HG03196 (cell line): ENCODE data around the gene XRN2.
"Not testable (repeated sequence)": the region's sequence is repeated elsewhere in the genome, so short reads cannot be mapped to it uniquely, and the experiment has no call there.

Experiments used
- ATAC-seq: cut with Tn5 transposase; IDR thresholded peaks from one replicate; pipeline ENCODE4 v1.9.1; 2021; ENCODE audit not compliant: unreplicated experiment

The XRN2 gene

GRCh38 chr20:21419147-21419546 lies 116.0 kb downstream of the XRN2 start:
- not testable (repeated sequence) for ATAC-seq

DNA sequence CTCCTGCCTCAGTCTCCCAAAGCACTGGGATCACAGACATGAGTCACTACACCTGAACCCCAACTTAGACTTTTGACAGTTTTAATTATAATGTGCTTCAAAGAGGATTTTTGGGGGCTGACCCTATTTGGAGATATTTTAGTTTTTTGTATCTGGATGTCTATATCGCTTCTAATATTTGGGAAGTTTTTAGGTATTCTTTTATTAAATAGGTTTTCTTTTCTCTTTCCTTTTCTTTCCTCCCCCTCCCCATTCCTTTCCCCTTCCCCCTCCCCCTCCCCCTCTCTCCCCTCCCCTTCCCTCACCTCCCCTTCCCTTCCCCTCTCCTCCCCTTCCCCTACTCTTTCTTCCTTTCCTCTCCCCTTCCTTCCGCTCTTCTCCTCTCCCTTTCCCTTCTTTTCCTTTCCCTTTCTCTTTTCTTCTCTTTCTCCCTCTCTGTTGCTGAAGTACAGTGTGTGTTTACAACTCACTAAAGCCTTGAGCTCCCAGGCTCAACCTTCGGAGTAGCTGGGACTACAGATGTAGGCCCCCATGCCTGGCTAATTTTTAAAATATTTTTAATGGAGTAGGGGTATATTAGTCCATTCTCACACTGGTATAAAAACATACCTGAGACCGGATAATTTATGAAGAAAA lies 118.6 kb downstream of the XRN2 start:
- ATAC-seq, result no peak

DNA sequence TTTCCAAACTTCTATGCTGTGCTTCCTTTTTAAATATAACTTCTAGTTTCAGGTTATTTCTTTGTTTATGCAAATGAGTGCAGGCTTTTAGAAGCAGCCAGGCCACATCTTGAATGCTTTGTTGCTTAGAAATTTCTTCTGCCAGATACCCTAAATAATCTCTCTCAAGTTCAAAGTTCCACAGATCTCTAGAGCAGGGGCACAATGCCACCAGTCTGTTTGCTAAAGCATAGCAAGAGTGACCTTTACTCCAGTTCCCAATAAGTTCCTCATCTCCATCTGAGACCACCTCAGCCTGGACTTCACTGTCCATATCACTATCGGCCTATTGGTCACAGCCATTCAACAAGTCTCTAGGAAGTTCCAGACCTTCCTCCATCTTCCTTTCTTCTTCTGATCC lies 120.6 kb downstream of the XRN2 start:
- ATAC-seq, result not testable (repeated sequence)

DNA sequence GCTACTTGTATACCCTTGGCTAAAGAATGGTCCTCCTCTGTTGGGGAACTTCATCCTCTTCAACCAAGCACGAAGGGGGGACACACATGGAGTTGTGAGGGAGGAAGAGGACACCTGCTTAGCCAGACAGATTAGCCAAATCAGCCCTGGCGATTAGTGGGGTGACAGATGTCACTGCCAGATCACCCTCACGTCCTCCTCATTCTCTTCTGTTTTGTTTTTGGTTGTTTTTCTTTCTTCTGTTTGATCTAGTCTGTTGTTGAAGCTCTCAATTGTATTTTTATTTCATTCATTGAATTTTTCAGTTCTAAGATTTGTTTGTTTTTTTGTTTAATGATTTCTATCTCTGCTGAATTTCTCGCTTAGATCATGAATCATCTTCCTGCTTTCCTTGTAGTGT lies 121.7 kb downstream of the XRN2 start:
- ATAC-seq, result no peak

- no peak for ATAC-seq
Observed at GRCh38 chr20:21430020-21430419, 126.9 kb downstream of the XRN2 start.

GRCh38 chr20:21432911-21433310 lies 129.8 kb downstream of the XRN2 start:
- no peak for ATAC-seq

DNA sequence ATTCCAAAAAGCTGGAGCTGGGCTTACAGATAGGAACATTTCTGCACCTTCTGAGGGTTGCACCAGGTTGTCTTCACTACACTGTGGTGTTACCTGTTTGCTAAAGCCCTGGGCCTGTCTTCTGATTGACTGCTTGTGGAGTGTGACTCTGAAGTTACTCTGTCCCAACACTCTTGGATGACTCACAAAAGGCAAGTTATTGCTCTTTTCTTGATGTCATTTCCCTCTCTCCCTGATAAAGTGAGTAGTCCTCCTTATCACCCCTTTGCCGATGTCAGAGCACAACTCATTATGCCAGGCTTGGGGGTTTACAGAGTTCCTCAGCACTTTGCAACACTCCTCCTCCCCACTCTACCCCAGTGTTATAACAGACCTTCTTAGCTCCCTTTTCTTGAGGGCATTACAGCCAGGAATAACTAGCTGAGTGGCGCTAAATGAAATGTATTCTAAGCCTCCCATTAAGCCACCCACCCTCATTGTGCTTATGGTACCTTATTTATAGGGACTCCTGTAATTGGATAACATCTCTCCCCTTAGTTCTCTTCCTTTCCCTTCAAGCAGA lies 130.3 kb downstream of the XRN2 start:
- ATAC-seq, result no peak

DNA sequence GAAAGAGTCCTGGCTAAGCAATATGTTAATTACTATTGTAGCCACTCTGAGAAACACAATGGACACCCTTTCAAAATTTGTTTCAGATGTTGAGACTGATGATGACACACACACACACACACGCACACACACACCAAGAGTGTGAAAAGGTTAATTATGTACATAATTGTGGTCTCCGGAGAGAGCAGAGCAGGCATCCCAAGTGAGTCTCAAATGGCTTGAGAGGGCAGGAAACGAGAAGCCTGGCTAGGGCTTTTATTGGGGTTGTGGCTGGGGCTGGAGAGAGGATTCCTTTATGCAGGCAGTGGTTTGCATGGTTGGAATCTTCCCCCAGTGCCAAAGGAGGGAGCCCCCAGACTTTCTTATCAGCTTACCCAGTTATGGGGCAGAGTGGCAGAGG lies 132.4 kb downstream of the XRN2 start:
- no peak for ATAC-seq

DNA sequence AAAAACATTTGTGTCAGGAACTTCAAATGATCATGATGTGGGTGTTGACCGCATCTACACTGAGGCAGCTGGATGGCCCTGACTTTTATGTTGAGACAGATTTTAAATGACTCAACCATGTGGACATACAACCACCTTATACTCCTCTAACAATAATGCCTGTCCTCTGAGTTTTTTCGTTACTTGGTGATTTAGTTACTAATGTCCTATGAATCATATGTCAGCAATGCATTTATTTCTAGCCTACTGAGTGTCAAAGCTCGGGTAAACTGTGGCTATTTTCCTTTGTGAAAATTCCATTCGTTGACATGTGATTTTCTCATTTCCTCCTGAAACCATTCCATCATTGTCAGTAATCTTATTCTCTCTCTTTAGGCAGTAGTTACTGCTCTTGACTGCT lies 133.1 kb downstream of the XRN2 start:
- no peak for ATAC-seq

- no peak for ATAC-seq
Observed at GRCh38 chr20:21437248-21437647, 134.1 kb downstream of the XRN2 start.

DNA sequence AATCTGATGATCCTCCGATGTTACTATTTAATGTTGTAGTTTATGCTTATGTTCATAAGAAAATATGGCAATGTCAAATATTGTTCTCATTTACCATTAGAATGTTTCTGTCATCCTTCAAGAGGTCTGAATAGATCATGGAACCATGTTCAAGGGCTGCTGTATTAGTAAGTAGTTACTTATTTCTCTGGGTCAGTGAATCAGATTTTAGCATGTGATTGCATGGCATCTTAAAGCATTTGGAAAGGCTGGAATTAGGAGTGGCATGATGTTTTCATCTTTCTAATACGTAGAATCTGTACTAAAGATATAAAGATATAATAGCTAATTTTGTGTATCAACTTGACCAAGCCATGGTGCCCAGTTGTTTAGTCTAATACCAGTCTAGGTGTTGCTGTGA lies 134.7 kb downstream of the XRN2 start:
- ATAC-seq, result no peak
